K562 (cell line): ENCODE data around the gene PANK2. TPM values are rescaled to one million over a fixed set of nuclear protein-coding genes. Genes with fewer than 3 reads are reported as not detected.

ENCODE experiments used
- ATAC-seq: fragments of 200-7000 bp; cut with Tn5 transposase; 3 replicates; pipeline ENCODE4 v1.9.1; 2020; ENCODE audit warnings: moderate library complexity
- BruUV-seq: library from RNA; stranded (reverse); fragments of 400-500 nt; replicated peaks from 2 replicates; lab custom pipeline; 2021; lab: Mats Ljungman, UMichigan
- CTCF ChIA-PET: fragments of 300-600 bp; formaldehyde crosslinking; extraction: SDS; loops from one replicate; lab custom pipeline; 2021; ENCODE audit warnings: low intra/inter-chr PET ratio; lab: Yijun Ruan, JAX
- POLR2A ChIA-PET: fragments of 300-600, 350-650 bp; sonication (Branson Sonifier 250); formaldehyde crosslinking; extraction: SDS; loops from one replicate; lab custom pipeline; 2021; ENCODE audit warnings: antibody characterized with exemption, inconsistent platforms; lab: Yijun Ruan, JAX
- DNase-seq, 4 experiments: peaks; one replicate each; pipeline versions ENCODE4 v3.0.0 to v3.0.0-alpha.2; 2011 to 2018; ENCODE audit warnings: low spot score in 3 of 4, mixed read lengths in 3 of 4; ENCODE audit errors: extremely low read depth in 1 of 4
- FAIRE-seq: peaks from 2 replicates; lab custom pipeline; 2011; peaks lifted over from hg19 to GRCh38; lab: Jason Lieb, UNC
- H2AFZ ChIP-seq: 2 replicates; pipeline ENCODE4 v1.6.0; 2011; ENCODE audit warnings: low read depth, low read length, control low read depth, inconsistent platforms
- H3K27ac ChIP-seq: fragments of 200-600 bp; 3 replicates; pipeline ENCODE4 v1.8.0; 2011; ENCODE audit warnings: low read depth, mild to moderate bottlenecking, control low read depth, inconsistent platforms, low read length, moderate library complexity, mixed read lengths; ENCODE audit errors: extremely low read depth
- H3K27me3 ChIP-seq, 2 experiments: fragments of 300-600 bp in 1 of 2; 2 replicates in 1 of 2; 3 replicates in 1 of 2; pipeline versions ENCODE4 v1.6.0 to v1.8.0; 2011; ENCODE audit warnings: inconsistent platforms in 2 of 2, low read length in 2 of 2, mild to moderate bottlenecking in 1 of 2, mixed read lengths in 1 of 2, moderate library complexity in 1 of 2; ENCODE audit not compliant: control insufficient read depth in 2 of 2, insufficient read depth in 2 of 2
- H3K36me3 ChIP-seq: fragments of 300-600 bp; 3 replicates; pipeline ENCODE4 v1.8.0; 2011; ENCODE audit warnings: mild to moderate bottlenecking, low read length, inconsistent platforms; ENCODE audit not compliant: control insufficient read depth, insufficient read depth
- H3K4me1 ChIP-seq, 2 experiments: fragments of 200-600 bp in 1 of 2; replicated peaks in 1 of 2; 2 replicates in 1 of 2; 3 replicates in 1 of 2; pipeline versions ENCODE4 v1.5.1 to v1.8.0; 2011; ENCODE audit warnings: inconsistent platforms in 2 of 2, low read length in 2 of 2, mild to moderate bottlenecking in 1 of 2, mixed read lengths in 1 of 2, moderate library complexity in 1 of 2; ENCODE audit not compliant: control insufficient read depth in 2 of 2, insufficient read depth in 2 of 2
- H3K4me2 ChIP-seq: 2 replicates; pipeline ENCODE4 v1.6.1; 2011; ENCODE audit warnings: low read length, control low read depth, inconsistent platforms, mixed read lengths; ENCODE audit not compliant: insufficient read depth
- H3K4me3 ChIP-seq: fragments of 200-600 bp; sonication (generic), shearing (Covaris generic); 2 replicates; pipeline ENCODE4 v1.5.1; 2016; ENCODE audit warnings: control low read depth, inconsistent platforms
- H3K79me2 ChIP-seq: fragments of 200-600 bp; 3 replicates; pipeline ENCODE4 v1.8.0; 2011; ENCODE audit warnings: low read length, inconsistent platforms; ENCODE audit not compliant: control insufficient read depth, insufficient read depth
- H3K9ac ChIP-seq, 2 experiments: 2 replicates each; pipeline versions ENCODE4 v1.6.0 to v1.6.1; 2011; ENCODE audit warnings: low read depth in 2 of 2, low read length in 2 of 2, control low read depth in 1 of 2, inconsistent platforms in 1 of 2, mild to moderate bottlenecking in 1 of 2, mixed read lengths in 1 of 2; ENCODE audit not compliant: insufficient read depth in 1 of 2
- H3K9me1 ChIP-seq: one replicate; pipeline ENCODE4 v1.6.0; 2011; ENCODE audit warnings: inconsistent platforms, mild to moderate bottlenecking, low read length, moderate library complexity; ENCODE audit not compliant: control insufficient read depth, insufficient read depth
- H3K9me3 ChIP-seq: replicated peaks from 2 replicates; pipeline ENCODE4 v1.5.1; 2011; ENCODE audit warnings: low read depth, low read length, inconsistent platforms; ENCODE audit not compliant: control insufficient read depth, insufficient read depth
- H4K20me1 ChIP-seq: replicated peaks from 2 replicates; pipeline ENCODE4 v1.6.1; 2011; ENCODE audit warnings: low read length, inconsistent platforms, mixed read lengths; ENCODE audit not compliant: control insufficient read depth, insufficient read depth
- ARNT ChIP-seq, 2 experiments: fragments of 450-650 bp; IDR thresholded peaks; 2 replicates each; pipeline ENCODE4 v1.6.1; 2016; ENCODE audit warnings: mild to moderate bottlenecking in 1 of 2
- CBX5 ChIP-seq: IDR thresholded peaks from 2 replicates; pipeline ENCODE4 v1.6.1; 2014; ENCODE audit warnings: low read depth, borderline replicate concordance
- RFX1 ChIP-seq: fragments of 450-650 bp; IDR thresholded peaks from 2 replicates; pipeline ENCODE4 v1.6.1; 2016; ENCODE audit warnings: mild to moderate bottlenecking, moderate library complexity
- TAF15 ChIP-seq: fragments of 200-400 bp; formaldehyde crosslinking; IDR thresholded peaks from 2 replicates; pipeline ENCODE4 v1.6.1; 2017; ENCODE audit warnings: mild to moderate bottlenecking, low read depth, low read length, moderate library complexity
- ZNF696 ChIP-seq: fragments of 250-450 bp; sonication (Bioruptor Pico); conservative IDR thresholded peaks from 2 replicates; pipeline ENCODE4 v1.4.0; 2020; ENCODE audit warnings: mild to moderate bottlenecking, moderate library complexity
- WGBS: fragments of 100-300 bp; shearing (Covaris generic); methylation state at CpG from one replicate; pipeline ENCODE4 v1.1.6; 2016; ENCODE audit warnings: low coverage, mixed read lengths; ENCODE audit not compliant: insufficient coverage; ENCODE audit errors: missing lambda C conversion rate; 5-methylcytosine and 5-hydroxymethylcytosine counted together
- in situ Hi-C: fragments of 300-500 bp; cut with MboI; formaldehyde crosslinking; loops from 4 replicates; pipeline ENCODE4 v1.15.0; 2018; ENCODE audit warnings: inconsistent platforms, mixed read lengths
- intact Hi-C: fragments of 100-400 bp; cut with micrococcal nuclease; formaldehyde crosslinking; loops from 2 replicates; pipeline ENCODE4 v1.14.2; 2022
- polyA plus RNA-seq, 8 experiments: library from polyadenylated mRNA; depleted of rRNA in 4 of 8; stranded (reverse) in 5 of 8; unstranded in 3 of 8; fragments of >200 nt; fragmentation: Nextera tagmentation in 2 of 8; fragmentation: Illumina TruSeq in 1 of 8; extraction: Ambion mirVana in 2 of 8; extraction: Trizol in 1 of 8; gene quantifications; 2 replicates each; pipeline versions ENCODE4 v1.2.1 to v1.2.3, GENCODE V29; 2011 to 2014; ENCODE audit warnings: inconsistent platforms in 1 of 8, missing spikeins in 1 of 8
- total RNA-seq, 7 experiments: library from RNA; depleted of rRNA in 6 of 7; stranded (reverse); fragments of >200 nt in 6 of 7; fragmentation: Illumina TruSeq in 2 of 7; extraction: Trizol in 2 of 7; gene quantifications; 2 replicates each; pipeline versions ENCODE4 v1.2.1 to v1.2.3, GENCODE V29; 2011 to 2021; ENCODE audit warnings: low replicate concordance in 1 of 7
- TF ChIP-seq, protein P1 (sequence below), 3 experiments: IDR thresholded peaks in 2 of 3; conservative IDR thresholded peaks in 1 of 3; 2 replicates each; pipeline ENCODE4 v1.5.1; 2011 to 2012; ENCODE audit warnings: low read length in 3 of 3, mild to moderate bottlenecking in 3 of 3, control low read depth in 2 of 3, improper control_type of control experiment in 1 of 3, inconsistent platforms in 1 of 3, low read depth in 1 of 3, mixed read lengths in 1 of 3, moderate library complexity in 1 of 3; ENCODE audit not compliant: insufficient read depth in 2 of 3
- TF ChIP-seq, protein P2 (sequence below): sonication (generic); formaldehyde crosslinking; IDR thresholded peaks from 2 replicates; pipeline ENCODE4 v1.8.1; 2022; ENCODE audit warnings: missing genetic modification reagents

The PANK2 gene
- total and polyA plus RNA-seq, 9 of the 15 experiments (the other 6 are each of a cell fraction or from before 2014, with no cell fraction given) = 14.9 to 43.5 (median 31.4) TPM

DNA sequence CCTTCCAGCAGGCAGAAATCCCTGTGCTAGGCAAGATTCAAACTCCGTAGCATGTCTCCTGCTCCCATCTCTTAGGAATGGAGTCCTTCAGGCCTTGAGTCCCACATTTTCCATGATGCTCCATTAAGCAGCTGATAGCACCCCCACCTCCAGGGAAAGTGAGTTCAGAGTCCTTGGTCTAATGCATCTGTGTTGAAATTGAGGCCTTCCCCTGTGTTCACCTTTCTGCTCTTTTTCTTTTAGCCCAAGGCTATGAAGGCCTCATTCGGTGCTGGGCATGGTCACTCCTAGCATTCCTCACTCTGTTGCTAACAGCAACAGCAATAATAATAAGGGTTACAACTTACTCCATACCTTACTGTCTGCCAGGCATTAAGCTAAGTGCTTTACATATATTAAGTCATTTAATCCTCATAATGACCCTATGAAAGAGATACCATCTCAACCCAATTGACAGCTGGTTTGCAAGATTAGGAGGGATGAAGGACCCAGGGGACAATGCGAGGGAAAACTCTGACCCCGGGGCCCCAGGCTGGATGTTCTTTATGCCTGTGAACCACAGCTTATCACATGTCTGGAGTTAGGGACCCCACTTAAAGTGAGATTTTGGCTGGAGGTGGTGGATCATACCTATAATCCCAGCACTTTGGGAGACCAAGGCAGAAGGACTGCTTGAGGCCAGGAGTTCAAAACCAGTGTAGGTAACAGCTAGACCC, 17.5 kb upstream of the PANK2 start:
- DNase-seq = peak in 2 of 4 experiments; percentile 24 to 30
- no peak for FAIRE-seq
- Histone ChIP-seq H3K9me1 (no peaks in the 10 kb centered on the region), H3K36me3 (peaks cover 16% of the 10 kb centered on the region; the same call in 1 of the 3 replicates), H3K79me2 (no peaks in the 10 kb centered on the region), H3K9me3 (no peaks in the 10 kb centered on the region), H3K27me3 (no peaks in the 10 kb centered on the region), H3K4me3 (no peak overlapping the region), H3K4me2 (no peak overlapping the region), H4K20me1 (no peaks in the 10 kb centered on the region), H2AFZ (no peak overlapping the region), H3K27ac (no peak overlapping the region), H3K9ac (no peak overlapping the region), H3K4me1 (no peaks in the 10 kb centered on the region; a peak in 2 of 5 replicates)
- BruUV-seq = no TSS peak
- ChIA-PET CTCF (no interaction called here), POLR2A (interaction anchor here (0.6 to 1.4 kb wide), 4 partner anchors 8 to 179 kb away, joined by 3 to 4 read pairs (median 4); no protein-coding TSS in a partner anchor)
- intact Hi-C loops = no loop called here
- in situ Hi-C loops = no loop called here
- WGBS = 81% methylated on average over 4 of the region's 4 CpGs
- ATAC-seq = no peak
- no peak for TF ChIP-seq CBX5
- TF ChIP-seq TAF15 = no peak
- TF ChIP-seq, protein P1, sequence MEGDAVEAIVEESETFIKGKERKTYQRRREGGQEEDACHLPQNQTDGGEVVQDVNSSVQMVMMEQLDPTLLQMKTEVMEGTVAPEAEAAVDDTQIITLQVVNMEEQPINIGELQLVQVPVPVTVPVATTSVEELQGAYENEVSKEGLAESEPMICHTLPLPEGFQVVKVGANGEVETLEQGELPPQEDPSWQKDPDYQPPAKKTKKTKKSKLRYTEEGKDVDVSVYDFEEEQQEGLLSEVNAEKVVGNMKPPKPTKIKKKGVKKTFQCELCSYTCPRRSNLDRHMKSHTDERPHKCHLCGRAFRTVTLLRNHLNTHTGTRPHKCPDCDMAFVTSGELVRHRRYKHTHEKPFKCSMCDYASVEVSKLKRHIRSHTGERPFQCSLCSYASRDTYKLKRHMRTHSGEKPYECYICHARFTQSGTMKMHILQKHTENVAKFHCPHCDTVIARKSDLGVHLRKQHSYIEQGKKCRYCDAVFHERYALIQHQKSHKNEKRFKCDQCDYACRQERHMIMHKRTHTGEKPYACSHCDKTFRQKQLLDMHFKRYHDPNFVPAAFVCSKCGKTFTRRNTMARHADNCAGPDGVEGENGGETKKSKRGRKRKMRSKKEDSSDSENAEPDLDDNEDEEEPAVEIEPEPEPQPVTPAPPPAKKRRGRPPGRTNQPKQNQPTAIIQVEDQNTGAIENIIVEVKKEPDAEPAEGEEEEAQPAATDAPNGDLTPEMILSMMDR (IDR thresholded peaks at IDR 0.05 in 2 of 3, conservative IDR thresholded peaks at IDR 0.05 in 1 of 3; ENCODE audit: insufficient read depth in 2 of 3, low read depth in 1 of 3, low read length in 3 of 3) = no peak
- TF ChIP-seq ARNT (IDR thresholded peaks at IDR 0.05) = no peak
- no peak for TF ChIP-seq ZNF696 (CRISPR knock-in tag)
- peak; percentile 28; the same call in 1 of the 2 replicates for TF ChIP-seq RFX1
- TF ChIP-seq, protein P2, sequence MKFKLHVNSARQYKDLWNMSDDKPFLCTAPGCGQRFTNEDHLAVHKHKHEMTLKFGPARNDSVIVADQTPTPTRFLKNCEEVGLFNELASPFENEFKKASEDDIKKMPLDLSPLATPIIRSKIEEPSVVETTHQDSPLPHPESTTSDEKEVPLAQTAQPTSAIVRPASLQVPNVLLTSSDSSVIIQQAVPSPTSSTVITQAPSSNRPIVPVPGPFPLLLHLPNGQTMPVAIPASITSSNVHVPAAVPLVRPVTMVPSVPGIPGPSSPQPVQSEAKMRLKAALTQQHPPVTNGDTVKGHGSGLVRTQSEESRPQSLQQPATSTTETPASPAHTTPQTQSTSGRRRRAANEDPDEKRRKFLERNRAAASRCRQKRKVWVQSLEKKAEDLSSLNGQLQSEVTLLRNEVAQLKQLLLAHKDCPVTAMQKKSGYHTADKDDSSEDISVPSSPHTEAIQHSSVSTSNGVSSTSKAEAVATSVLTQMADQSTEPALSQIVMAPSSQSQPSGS (CRISPR knock-in tag) = no peak
